HG03442 (cell line): ENCODE results near the gene TIRAP.
A peak's percentile ranks its signal among the peaks of the same experiment; 100 is the strongest.
"Not testable (repeated sequence)": the region's sequence is repeated elsewhere in the genome, so short reads cannot be mapped to it uniquely, and the experiment has no call there.

Experiments
- ATAC-seq: cut with Tn5 transposase; IDR thresholded peaks from one replicate; pipeline ENCODE4 v1.9.1; 2021; ENCODE audit warnings: mild to moderate bottlenecking, moderate library complexity; ENCODE audit not compliant: unreplicated experiment

TIRAP gene, protein sequence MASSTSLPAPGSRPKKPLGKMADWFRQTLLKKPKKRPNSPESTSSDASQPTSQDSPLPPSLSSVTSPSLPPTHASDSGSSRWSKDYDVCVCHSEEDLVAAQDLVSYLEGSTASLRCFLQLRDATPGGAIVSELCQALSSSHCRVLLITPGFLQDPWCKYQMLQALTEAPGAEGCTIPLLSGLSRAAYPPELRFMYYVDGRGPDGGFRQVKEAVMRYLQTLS

DNA sequence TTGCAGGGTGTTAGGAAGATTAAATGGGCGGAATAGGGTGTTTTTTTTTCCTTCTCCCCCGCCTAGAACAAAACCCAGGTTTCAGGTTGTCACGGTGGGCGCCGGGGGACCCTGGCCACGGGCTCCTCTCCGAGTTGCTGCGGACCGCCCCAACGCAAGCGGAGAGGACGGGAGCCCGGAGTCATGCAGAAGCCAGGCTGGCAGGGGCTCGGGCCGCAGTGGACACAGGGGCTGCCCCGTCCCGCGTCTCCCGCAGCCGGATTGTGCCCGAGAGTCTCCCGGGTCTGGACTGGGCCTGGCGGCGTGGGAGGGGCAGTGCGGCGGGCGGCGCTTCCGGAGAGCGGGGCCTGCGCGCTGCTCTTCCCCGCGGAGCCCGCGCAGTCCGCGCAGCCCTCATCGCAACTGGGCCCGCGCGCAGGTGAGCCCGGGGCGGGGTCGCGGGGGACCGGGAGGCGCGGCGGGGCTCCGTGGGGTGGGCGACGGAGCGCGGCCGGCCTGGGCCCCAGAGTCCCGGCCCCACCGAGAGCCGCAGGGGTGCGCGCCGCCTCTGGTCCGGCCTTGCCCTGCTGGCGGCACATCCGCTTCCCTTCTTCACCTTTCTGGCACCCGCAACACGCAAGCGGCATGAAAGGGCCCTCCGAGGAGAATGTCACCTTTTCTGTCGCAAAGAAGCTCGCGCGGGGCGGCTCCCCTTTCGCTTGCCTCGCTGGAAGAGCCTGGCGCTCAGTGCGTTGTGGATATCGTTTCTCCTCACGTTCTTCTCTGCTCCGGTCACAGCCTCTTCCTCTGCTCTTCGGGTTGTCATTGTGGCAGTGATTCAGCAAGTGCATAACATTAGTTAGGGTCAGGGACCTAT, at the start of gene TIRAP:
TSS of gene TIRAP (plus strand) at position 358 of the 856 bp plus-strand sequence. CDS start 7,802 bp downstream, outside the sequence.
- ATAC-seq: peak; percentile 46

DNA sequence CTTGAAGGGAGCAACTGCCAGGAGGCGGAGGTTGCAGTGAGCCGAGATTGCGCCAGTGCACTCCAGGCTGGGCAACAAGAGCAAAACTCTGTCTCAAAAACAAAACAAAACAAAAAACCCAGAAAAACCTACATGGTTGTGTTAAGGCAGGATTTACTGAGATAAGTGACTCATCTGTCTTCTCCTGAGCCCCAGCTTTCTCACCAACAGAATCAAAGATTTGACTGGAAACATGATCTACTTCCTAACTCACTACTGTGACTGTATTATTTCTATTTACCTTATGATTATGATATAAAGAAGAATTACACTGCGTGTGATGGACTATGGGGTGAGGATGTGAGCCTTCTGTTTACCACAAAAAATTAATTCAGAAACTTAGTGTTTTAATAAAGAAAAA, 49.5 kb upstream of the TIRAP start:
- no peak for ATAC-seq

DNA sequence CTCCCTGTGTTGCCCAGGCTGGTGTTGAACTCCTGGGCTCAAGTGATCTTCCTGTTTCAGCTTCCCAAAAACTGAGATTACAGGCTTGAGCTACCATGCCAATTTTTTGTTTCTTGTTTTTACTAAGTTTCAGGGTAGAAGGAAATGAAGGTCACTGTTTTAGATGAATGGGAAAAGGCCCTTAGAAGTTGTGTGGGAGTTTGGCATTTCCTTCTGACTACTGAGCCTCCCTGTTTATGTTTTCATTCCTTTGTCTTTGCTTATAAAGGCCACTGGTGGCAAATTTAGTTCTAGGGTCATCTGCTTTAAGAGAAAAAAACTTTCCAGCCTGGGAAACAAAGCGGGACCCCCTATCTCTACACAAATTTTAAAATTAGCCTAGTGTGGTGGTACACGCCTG, 36.3 kb upstream of the TIRAP start:
- ATAC-seq: no peak

GRCh38 chr11:126253265-126253664, 29.6 kb upstream of the TIRAP start:
- no peak for ATAC-seq

GRCh38 chr11:126254819-126255218, 28.1 kb upstream of the TIRAP start:
- ATAC-seq: no peak

DNA sequence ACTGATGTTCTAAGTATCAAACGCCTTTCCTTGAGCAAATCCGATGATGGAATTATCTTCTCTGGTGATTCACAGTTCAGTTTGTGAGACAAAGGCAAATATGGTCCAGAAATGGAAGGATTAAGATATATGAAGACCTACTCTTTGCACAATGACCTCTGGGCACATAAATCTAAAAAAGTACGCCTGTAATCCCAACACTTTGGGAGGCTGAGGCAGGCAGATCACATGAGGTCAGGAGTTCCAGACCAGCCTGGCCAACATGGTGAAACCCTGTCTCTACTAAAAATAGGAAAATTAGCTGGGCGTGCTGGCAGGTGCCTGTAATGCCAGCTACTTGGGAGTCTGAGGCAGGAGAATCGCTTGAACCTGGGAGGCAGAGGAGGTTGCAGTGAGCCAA, 27.4 kb upstream of the TIRAP start:
- not testable (repeated sequence) for ATAC-seq

DNA sequence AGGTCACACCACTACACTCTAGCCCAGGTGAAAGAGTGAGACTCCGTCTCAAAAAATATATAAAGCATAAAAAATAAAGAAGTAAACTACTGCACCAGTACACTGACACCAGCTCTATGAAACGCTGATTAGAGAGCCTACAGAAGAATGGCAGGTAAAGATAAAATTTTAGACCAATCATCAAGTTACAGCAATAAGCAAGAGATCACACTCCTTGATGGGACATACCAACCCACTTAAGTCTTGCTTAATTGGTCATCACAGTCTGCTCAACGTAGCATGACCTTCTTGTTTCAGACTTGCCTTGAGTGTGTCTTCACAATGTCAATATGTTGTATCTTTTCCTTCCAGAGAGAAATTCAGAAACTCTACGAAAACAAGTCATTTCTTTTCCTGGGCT, 26.7 kb upstream of the TIRAP start:
- no peak for ATAC-seq

DNA sequence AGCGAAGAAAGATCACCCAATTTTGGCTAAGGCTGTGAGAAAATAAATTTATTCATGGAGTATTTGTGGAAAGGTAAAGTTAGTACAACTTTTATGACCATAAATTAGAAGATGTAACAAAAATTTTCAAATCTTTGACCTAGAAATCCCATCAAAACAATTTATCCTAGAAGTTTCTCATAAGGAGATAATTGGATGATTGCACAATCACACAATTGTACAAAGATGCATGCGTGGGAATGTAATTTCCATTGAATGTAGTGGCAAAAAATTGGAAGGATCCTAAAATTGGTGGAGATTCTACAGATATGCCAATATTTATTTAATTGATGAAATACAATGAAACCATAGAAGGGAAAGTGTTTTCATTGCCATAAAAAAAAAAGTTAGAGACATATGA, 25.7 kb upstream of the TIRAP start:
- no peak for ATAC-seq

GRCh38 chr11:126257764-126258163, 25.1 kb upstream of the TIRAP start:
- no peak for ATAC-seq

DNA sequence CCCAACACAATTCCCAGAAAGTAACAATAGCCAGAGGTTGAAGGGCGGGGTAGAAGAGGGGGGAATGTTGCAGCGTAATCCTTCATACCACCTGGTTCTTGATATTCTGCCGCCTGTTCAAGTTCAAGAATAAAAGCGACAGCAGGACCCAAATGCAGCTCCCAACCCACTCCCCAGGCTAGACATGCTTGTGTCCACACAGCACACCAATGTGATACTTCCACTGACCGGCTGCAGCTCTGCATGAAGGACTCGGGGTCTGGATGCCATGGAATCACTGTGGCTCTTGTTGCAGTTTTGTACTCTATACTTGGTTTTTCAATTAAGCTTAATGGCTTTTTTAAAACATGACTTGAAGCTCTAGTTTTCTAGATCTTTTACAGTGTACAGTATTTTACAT, 20.7 kb upstream of the TIRAP start:
- no peak for ATAC-seq

- no peak for ATAC-seq
These were observed 19.4 kb upstream of the TIRAP start for GRCh38 chr11:126263489-126263888.

DNA sequence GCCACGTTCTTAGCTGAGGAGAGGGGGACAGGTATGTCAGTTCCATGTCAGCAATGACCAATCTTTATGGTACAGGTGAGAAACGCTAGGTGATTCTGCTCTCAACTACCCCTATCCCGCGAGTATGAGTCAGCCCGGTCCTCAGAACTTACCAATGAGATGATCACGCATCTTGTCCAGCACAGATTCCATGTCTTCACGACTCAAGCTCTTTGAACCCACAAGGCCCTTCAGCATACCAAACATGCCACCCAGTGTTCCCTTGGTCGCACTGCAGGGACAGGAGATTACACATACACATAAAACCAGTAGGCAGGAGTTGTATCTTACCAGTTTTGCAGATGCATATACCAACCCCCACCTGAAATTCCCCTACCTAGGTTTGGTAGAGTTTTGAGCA, 17.1 kb upstream of the TIRAP start:
- no peak for ATAC-seq

- no peak for ATAC-seq
These were observed 15.2 kb upstream of the TIRAP start for GRCh38 chr11:126267650-126268049.

DNA sequence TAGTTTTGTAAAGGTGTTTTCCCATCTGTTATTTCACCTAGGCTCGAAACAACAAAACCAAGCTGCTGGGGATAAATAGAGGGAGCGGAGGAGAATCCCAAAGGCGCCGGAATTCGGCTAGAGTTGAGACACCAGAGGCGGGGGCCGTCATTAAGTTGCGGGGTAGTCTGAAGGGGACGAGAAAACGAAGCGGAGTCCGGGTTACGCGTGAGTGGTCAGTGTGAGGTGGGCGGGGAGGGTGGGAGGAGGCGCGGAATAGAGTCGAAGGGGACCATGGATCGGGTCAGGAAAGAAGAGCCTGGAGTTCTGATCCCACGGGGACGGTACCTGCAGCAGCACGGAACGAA, 14.6 kb upstream of the TIRAP start:
- no peak for ATAC-seq

- ATAC-seq: peak; percentile 98
These were observed 13.9 kb upstream of the TIRAP start, which contains the start of the genes FOXRED1 and SRPRA for GRCh38 chr11:126268708-126269579. Gene FOXRED1, plus strand, starts transcription at chr11:126269154. Its CDS starts 53 bp downstream, at chr11:126269207. Gene SRPRA, minus strand, starts transcription at chr11:126268895. Its CDS starts 91 bp downstream, at chr11:126268804.

DNA sequence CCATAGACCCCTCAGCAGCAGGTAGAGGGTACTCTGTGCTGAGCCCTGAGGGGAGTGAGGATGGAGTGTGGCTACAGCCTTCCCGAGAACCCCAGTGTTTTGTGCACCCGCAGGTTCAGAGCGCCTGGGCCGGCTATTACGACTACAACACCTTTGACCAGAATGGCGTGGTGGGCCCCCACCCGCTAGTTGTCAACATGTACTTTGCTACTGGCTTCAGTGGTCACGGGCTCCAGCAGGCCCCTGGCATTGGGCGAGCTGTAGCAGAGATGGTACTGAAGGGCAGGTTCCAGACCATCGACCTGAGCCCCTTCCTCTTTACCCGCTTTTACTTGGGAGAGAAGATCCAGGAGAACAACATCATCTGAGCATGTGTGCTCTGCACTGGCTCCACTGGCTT, 5.6 kb upstream of the TIRAP start:
- no peak for ATAC-seq

DNA sequence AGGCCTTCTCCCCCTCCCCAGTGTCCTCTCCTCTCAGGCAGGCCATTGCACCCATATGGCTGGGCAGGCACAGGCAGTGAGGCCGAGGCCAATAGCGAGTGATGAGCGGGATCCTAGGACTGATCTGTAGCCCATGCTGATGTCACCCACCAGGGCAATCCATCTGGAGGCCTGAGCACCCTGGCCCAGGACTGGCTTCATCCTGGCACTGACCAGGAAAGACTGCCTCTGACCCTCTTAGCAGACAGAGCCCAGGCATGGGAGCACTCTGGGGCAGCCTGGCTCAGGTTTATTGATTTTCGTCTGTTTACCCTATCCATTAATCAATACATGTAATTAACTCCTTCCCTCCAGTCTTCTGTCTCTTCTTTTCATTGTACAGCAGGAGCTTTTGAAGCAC, 5.1 kb upstream of the TIRAP start:
- ATAC-seq: no peak

DNA sequence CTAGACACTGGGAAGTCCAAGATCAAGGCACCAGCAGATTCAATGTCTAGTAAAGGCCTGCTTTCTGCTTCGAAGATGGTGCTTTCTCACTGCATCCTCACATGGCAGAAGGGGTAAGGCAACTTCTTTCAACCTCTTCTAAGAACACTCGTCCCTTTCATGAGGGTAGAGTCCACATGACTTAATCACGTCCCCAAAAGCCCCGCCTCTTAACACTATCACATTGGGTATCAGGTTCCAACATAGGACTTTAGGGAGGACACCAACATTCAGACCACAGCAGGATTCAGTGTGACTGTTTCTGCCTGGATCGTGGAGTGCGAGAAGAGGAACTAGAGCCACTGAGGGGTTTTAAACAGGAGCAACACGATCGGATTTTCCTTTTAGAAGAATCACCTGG, 3.7 kb upstream of the TIRAP start:
- no peak for ATAC-seq

DNA sequence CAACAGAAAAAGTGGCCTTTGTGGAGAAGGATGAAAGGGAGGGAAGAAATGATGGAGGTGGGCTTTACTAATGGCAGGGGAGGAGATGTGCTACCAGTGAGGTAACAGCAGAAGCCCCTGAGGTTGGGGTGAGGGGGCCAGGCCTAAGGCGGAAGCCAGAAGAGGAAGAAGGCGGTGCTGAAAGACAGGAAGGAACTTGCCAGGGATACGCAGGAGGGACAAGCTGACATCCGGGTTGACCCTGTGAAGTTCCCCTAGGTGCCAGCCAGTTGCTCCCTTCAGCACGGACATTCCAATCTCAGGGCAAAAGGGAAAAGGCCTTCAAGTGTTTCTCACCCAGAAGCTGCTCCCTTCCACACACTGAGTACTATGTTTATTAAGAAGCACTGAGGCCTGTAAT, 2.3 kb upstream of the TIRAP start:
- no peak for ATAC-seq

DNA sequence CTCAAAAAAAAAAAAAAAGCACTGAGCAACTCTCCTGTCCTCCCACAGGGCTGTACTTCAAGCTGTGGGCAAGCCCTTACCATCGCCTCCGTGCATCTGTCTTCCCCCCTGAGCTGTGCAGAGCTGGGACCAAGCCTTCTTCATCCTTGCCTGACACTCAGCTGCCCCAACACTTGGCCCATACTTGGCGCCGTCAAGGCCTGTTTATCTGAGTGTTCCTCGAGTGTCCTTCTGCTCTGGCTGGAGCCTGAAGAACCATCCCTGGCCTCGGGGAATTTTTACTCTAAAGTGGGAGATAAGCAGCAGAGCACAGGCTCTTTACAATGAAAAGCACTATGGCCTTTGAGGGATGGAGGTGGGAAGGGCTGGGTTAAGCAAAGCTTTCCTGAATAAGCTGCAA, 1.6 kb upstream of the TIRAP start:
- no peak for ATAC-seq

GRCh38 chr11:126281666-126282175, 1.2 kb upstream of the TIRAP start:
- ATAC-seq: no peak
